GM21825 (cell line): ENCODE data around the gene LACC1.

Experiments used
- ATAC-seq: cut with Tn5 transposase; IDR thresholded peaks from one replicate; pipeline ENCODE4 v1.9.1; 2021; ENCODE audit warnings: mild to moderate bottlenecking, moderate library complexity; ENCODE audit not compliant: unreplicated experiment

LACC1 gene

GRCh38 chr13:43939086-43939485, 59.4 kb downstream of the LACC1 start:
- no peak for ATAC-seq

GRCh38 chr13:43942286-43942685, 62.6 kb downstream of the LACC1 start:
- ATAC-seq, result no peak
